Suprapubic skin (tissue), 4 donors: ENCODE results near the gene ADAMTS17. TPM values are rescaled to one million over a fixed set of nuclear protein-coding genes. Genes with fewer than 3 reads are reported as not detected.
A peak's percentile ranks its signal among the peaks of the same experiment; 100 is the strongest.

Experiments used
- DNase-seq, 2 donors: peaks; one replicate each; pipeline ENCODE4 v3.0.0-alpha.2; 2019; ENCODE audit warnings: low spot score in 2 of 2
- H3K27ac ChIP-seq: fragments of 200-600 bp; sonication (generic); one replicate; pipeline ENCODE4 v1.5.1; 2019
- H3K27me3 ChIP-seq: fragments of 200-600 bp; sonication (generic); one replicate; pipeline ENCODE4 v1.5.1; 2019
- H3K36me3 ChIP-seq: fragments of 200-600 bp; sonication (generic); one replicate; pipeline ENCODE4 v1.5.1; 2019
- H3K4me1 ChIP-seq: fragments of 200-600 bp; sonication (generic); one replicate; pipeline ENCODE4 v1.5.1; 2019
- H3K4me3 ChIP-seq: fragments of 200-600 bp; sonication (generic); one replicate; pipeline ENCODE4 v1.5.1; 2019; ENCODE audit warnings: mild to moderate bottlenecking
- H3K9me3 ChIP-seq: fragments of 200-600 bp; sonication (generic); one replicate; pipeline ENCODE4 v1.5.1; 2019
- EP300 ChIP-seq: sonication (generic); formaldehyde crosslinking; IDR thresholded peaks from one replicate; pipeline ENCODE4 v1.6.1; 2017; ENCODE audit warnings: antibody characterized with exemption
- POLR2A ChIP-seq, 2 donors: fragments of 450-650 bp; IDR thresholded peaks; one replicate each; pipeline ENCODE4 v1.6.1; 2017; ENCODE audit warnings: antibody characterized with exemption in 2 of 2, mild to moderate bottlenecking in 2 of 2, moderate library complexity in 2 of 2
- POLR2AphosphoS5 ChIP-seq, 3 donors: sonication (generic); formaldehyde crosslinking; IDR thresholded peaks; one replicate each; pipeline ENCODE4 v1.6.1; 2017; ENCODE audit warnings: antibody characterized with exemption in 3 of 3
- WGBS: methylation state at CpG from one replicate; pipeline ENCODE4 v1.1.5; 2018; 5-methylcytosine and 5-hydroxymethylcytosine counted together
- total RNA-seq, 4 donors: library from RNA; depleted of rRNA; stranded (reverse); fragments of >200 nt; gene quantifications; one replicate each; pipeline ENCODE4 v1.1.0, GENCODE V29; 2016
- TF ChIP-seq, protein P1 (sequence below), 2 donors: fragments of 200-600 bp in 1 of 2; fragments of 450-650 bp in 1 of 2; sonication (generic) in 1 of 2; IDR thresholded peaks; one replicate each; pipeline ENCODE4 v1.5.1; 2016 to 2019; ENCODE audit warnings: antibody characterized with exemption in 2 of 2, mild to moderate bottlenecking in 1 of 2, moderate library complexity in 1 of 2

Gene ADAMTS17
- total RNA-seq, 4 donors from 2014 or later: 4.2 to 12.3 (median 6.3) TPM

DNA sequence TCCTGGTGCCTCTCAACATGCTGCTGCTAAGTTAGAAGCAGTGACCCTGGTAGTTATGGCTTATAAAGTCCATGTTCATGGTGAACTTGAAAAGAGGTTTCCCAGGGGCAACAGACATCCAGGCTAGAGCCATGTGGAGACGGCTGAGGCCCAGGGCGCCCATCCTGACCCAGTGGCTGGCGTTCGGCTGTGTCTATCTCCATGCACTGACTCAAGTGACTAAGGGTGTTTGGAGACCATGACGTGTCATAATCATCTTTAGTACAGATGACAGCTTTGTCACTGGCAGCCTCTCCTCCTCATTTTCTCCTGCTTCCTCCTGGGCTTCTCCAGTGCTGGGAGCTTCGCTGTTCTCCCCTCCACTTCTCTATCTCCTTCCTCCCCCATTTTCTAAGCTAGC lies 321.2 kb downstream of the ADAMTS17 start:
- Histone ChIP-seq H3K9me3 (no peaks in the 10 kb centered on the region), H3K27ac (no peak overlapping the region), H3K36me3 (no peaks in the 10 kb centered on the region), H3K4me3 (no peak overlapping the region), H3K4me1 (peaks cover 17% of the 10 kb centered on the region), H3K27me3 (no peaks in the 10 kb centered on the region)
- 69% methylated on average over 6 of the region's 6 CpGs for WGBS
- TF ChIP-seq POLR2A (IDR thresholded peaks at IDR 0.05) (no peak), EP300 (no peak), POLR2AphosphoS5 (IDR thresholded peaks at IDR 0.05) (no peak)
- TF ChIP-seq, protein P1, sequence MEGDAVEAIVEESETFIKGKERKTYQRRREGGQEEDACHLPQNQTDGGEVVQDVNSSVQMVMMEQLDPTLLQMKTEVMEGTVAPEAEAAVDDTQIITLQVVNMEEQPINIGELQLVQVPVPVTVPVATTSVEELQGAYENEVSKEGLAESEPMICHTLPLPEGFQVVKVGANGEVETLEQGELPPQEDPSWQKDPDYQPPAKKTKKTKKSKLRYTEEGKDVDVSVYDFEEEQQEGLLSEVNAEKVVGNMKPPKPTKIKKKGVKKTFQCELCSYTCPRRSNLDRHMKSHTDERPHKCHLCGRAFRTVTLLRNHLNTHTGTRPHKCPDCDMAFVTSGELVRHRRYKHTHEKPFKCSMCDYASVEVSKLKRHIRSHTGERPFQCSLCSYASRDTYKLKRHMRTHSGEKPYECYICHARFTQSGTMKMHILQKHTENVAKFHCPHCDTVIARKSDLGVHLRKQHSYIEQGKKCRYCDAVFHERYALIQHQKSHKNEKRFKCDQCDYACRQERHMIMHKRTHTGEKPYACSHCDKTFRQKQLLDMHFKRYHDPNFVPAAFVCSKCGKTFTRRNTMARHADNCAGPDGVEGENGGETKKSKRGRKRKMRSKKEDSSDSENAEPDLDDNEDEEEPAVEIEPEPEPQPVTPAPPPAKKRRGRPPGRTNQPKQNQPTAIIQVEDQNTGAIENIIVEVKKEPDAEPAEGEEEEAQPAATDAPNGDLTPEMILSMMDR (IDR thresholded peaks at IDR 0.05): no peak
- no peak for DNase-seq

DNA sequence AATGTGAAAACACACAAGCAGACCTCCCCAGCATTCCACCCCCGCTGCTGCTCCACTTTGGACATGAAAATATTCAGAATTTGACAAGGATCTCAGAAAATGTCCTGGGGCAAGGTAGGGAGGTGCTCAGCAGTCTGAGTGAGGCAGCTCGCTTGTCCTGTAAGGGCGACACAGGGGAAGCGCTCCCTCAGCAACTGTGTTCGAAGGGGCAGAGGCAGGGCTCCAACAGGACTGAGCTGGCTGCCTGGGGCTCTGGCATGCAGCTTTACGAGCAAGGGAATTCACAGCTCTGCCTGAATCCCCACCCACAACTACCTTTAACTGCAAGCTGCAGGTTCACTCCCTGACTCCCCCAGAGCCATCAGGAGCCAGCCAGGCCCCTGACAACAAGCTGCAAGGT lies 321.6 kb downstream of the ADAMTS17 start:
- Histone ChIP-seq H3K36me3 (no peaks in the 10 kb centered on the region), H3K27ac (no peak overlapping the region), H3K4me3 (no peak overlapping the region), H3K27me3 (no peaks in the 10 kb centered on the region), H3K9me3 (no peaks in the 10 kb centered on the region), H3K4me1 (peaks cover 17% of the 10 kb centered on the region)
- 33% methylated on average over 6 of the region's 6 CpGs for WGBS
- TF ChIP-seq POLR2A (IDR thresholded peaks at IDR 0.05) (no peak), EP300 (no peak), POLR2AphosphoS5 (IDR thresholded peaks at IDR 0.05) (no peak)
- TF ChIP-seq, protein P1 (IDR thresholded peaks at IDR 0.05): no peak
- peak in 1 of 2 donors; percentile 45 for DNase-seq

DNA sequence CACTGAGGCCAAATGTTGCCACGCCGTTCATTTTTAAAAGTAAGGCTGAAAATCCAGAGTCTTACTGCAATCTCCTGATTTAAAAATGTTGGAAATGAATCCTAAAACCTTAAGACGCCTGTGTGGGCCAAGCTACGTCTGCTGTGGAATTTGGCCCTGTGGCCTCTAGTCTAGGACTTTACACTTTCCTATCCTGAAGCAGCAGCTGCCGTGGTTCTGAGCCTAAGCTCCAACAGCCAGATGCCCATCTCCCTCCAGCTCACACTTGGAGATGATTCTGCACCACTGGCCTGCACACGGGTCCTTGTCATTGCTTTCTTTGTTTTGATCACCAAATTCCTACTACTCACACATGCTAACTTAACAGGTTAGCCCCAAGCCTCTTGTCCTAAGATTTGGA lies 322.2 kb downstream of the ADAMTS17 start:
- peaks cover 17% of the 10 kb centered on the region for H3K4me1 ChIP-seq
- H3K27ac ChIP-seq: no peak overlapping the region
- 82% methylated on average over 6 of the region's 6 CpGs for WGBS
- no peaks in the 10 kb centered on the region for H3K27me3 ChIP-seq
- no peak overlapping the region for H3K4me3 ChIP-seq
- H3K36me3 ChIP-seq: no peaks in the 10 kb centered on the region
- H3K9me3 ChIP-seq: no peaks in the 10 kb centered on the region
- DNase-seq: peak in 1 of 2 donors; percentile 57
- TF ChIP-seq POLR2A (IDR thresholded peaks at IDR 0.05) (no peak), EP300 (no peak), POLR2AphosphoS5 (IDR thresholded peaks at IDR 0.05) (no peak)
- TF ChIP-seq, protein P1 (IDR thresholded peaks at IDR 0.05): no peak

- H3K9me3 ChIP-seq: no peaks in the 10 kb centered on the region
- DNase-seq: peak in 1 of 2 donors; percentile 24
- no peak for TF ChIP-seq POLR2A (IDR thresholded peaks at IDR 0.05)
- TF ChIP-seq POLR2AphosphoS5 (IDR thresholded peaks at IDR 0.05): no peak
- TF ChIP-seq, protein P1 (IDR thresholded peaks at IDR 0.05): no peak
- no peak for TF ChIP-seq EP300
These were observed 323.6 kb downstream of the ADAMTS17 start for GRCh38 chr15:100018191-100018590.

DNA sequence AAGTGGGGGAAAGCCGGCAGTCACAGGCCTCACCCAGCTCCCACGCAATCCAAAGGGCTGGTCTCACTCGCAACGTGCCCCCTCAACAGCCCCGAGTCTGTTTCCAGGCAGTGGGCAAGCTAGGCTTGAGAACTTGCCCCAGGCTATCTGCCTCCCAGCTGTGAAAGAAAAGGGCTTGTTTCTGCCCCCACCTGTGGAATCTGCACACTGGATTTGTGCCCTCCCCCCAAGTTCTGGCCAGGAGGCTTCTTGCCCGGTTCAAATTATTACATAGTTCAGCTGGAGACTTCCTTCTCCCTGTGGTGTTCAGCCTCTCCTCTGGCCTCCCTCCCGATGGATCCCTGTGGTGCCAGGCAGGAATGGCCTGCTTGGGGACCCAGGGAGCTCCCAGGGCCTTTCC lies 324.6 kb downstream of the ADAMTS17 start:
- no peak for TF ChIP-seq EP300
- TF ChIP-seq POLR2AphosphoS5 (IDR thresholded peaks at IDR 0.05): no peak
- TF ChIP-seq, protein P1 (IDR thresholded peaks at IDR 0.05): no peak
- no peak for TF ChIP-seq POLR2A (IDR thresholded peaks at IDR 0.05)
- Histone ChIP-seq H3K4me1 (peaks cover 7% of the 10 kb centered on the region), H3K27me3 (no peaks in the 10 kb centered on the region), H3K27ac (no peak overlapping the region), H3K4me3 (no peak overlapping the region), H3K36me3 (no peaks in the 10 kb centered on the region), H3K9me3 (no peaks in the 10 kb centered on the region)
- WGBS: 79% methylated on average over 7 of the region's 7 CpGs
- DNase-seq: no peak

More at GRCh38 chr15:100018191-100018590, 323.6 kb downstream of the ADAMTS17 start:
- WGBS: 76% methylated on average over 4 of the region's 4 CpGs
- no peaks in the 10 kb centered on the region for H3K27me3 ChIP-seq
- H3K4me3 ChIP-seq: no peak overlapping the region
- H3K27ac ChIP-seq: no peak overlapping the region
- no peaks in the 10 kb centered on the region for H3K36me3 ChIP-seq
- H3K4me1 ChIP-seq: peaks cover 17% of the 10 kb centered on the region
